Measurements from ENCODE around the gene TOPAZ1.

The TOPAZ1 gene

GRCh38 chr3:44326019-44326418 is 84.3 kb downstream of the TOPAZ1 start:
- H3K4me3 ChIP-seq: no peak overlapping the region
- no peaks in the 10 kb centered on the region for H3K9me3 ChIP-seq
- in situ Hi-C loops (cut with MboI; ENCODE audit: low sequenced_read_pairs): loop anchor here (25.0 kb wide), 1 partner anchor 436 kb away; the partner anchor contains the start of genes KIAA1143 and KIF15
- DNase-seq (ENCODE audit: low spot score in 2 of 2): no peak
- no peaks in the 10 kb centered on the region for H3K27me3 ChIP-seq (ENCODE audit: low read depth)
- H3K4me1 ChIP-seq: 0 out of 2 replicates have a peak, but pooled peaks cover 4% of the 10 kb centered on the region
- no peaks in the 10 kb centered on the region for H3K36me3 ChIP-seq (replicated peaks)

DNA sequence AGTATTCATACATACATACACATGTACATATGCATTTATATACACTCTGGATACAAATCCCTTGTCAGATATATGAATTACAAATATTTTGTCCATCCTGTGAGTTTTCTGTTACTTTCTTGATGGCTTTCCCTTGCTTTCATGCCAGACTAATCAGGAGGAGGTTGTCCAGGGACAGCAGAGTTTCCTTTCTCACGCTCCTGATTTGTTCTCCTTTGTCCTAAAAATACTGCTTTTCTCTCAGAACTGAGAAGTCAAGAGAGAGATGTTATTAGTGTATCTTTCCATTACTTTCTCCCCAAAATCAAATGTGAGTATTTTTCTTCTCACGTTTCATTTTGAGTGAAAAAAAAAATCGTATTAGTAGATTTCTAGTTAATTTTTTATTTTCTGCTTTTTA is 84.8 kb downstream of the TOPAZ1 start:
- no peaks in the 10 kb centered on the region for H3K36me3 ChIP-seq (replicated peaks)
- DNase-seq (ENCODE audit: low spot score in 2 of 2): no peak
- H3K4me1 ChIP-seq: 0 out of 2 replicates have a peak, but pooled peaks cover 4% of the 10 kb centered on the region
- H3K27me3 ChIP-seq (ENCODE audit: low read depth): no peaks in the 10 kb centered on the region
- no peaks in the 10 kb centered on the region for H3K9me3 ChIP-seq
- no peak overlapping the region for H3K4me3 ChIP-seq
- in situ Hi-C loops (cut with MboI; ENCODE audit: low sequenced_read_pairs): loop anchor here (25.0 kb wide), 1 partner anchor 436 kb away; the partner anchor contains the start of genes KIAA1143 and KIF15

GRCh38 chr3:44329946-44330345 is 88.3 kb downstream of the TOPAZ1 start:
- H3K9me3 ChIP-seq: no peaks in the 10 kb centered on the region
- H3K36me3 ChIP-seq (replicated peaks): no peaks in the 10 kb centered on the region
- H3K4me3 ChIP-seq: no peak overlapping the region
- no peaks in the 10 kb centered on the region for H3K27me3 ChIP-seq (ENCODE audit: low read depth)
- in situ Hi-C loops (cut with MboI; ENCODE audit: low sequenced_read_pairs): loop anchor here (25.0 kb wide), 1 partner anchor 432 kb away; the partner anchor contains the start of genes KIAA1143 and KIF15
- DNase-seq (ENCODE audit: low spot score in 2 of 2): no peak
- 0 out of 2 replicates have a peak, but pooled peaks cover 8% of the 10 kb centered on the region for H3K4me1 ChIP-seq

DNA sequence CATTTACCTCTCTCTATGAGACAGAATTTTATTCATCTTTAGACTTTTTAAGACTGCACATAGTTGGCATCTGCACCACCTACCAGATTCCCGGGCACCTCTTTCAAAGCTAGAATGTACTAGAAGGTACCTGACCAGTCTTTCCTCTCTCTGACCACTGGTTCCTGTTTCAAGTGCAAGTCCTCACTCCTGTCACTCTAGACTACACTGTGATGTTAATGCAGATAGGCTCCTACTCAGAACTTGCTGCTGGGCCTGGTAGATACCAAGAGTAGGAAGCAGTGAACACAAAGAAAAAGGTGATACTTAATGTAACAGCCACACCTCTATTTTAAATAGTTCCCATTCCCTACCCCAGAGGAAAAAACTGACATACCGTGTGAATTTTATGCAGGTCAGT is 88.8 kb downstream of the TOPAZ1 start:
- Histone ChIP-seq H3K27me3 (ENCODE audit: low read depth) (no peaks in the 10 kb centered on the region), H3K36me3 (replicated peaks) (no peaks in the 10 kb centered on the region), H3K9me3 (no peaks in the 10 kb centered on the region), H3K4me3 (no peak overlapping the region), H3K4me1 (0 out of 2 replicates have a peak, but pooled peaks cover 5% of the 10 kb centered on the region)
- in situ Hi-C loops (cut with MboI; ENCODE audit: low sequenced_read_pairs): loop anchor here (25.0 kb wide), 1 partner anchor 432 kb away; the partner anchor contains the start of genes KIAA1143 and KIF15
- DNase-seq (ENCODE audit: low spot score in 2 of 2): no peak

- no peak for DNase-seq (ENCODE audit: low spot score in 2 of 2)
- in situ Hi-C loops (cut with MboI; ENCODE audit: low sequenced_read_pairs): loop anchor here (25.0 kb wide), 1 partner anchor 428 kb away; the partner anchor contains the start of genes KIAA1143 and KIF15
- H3K27me3 ChIP-seq (ENCODE audit: low read depth): no peaks in the 10 kb centered on the region
- H3K4me3 ChIP-seq: no peak overlapping the region
- no peaks in the 10 kb centered on the region for H3K9me3 ChIP-seq
- peaks cover 11% of the 10 kb centered on the region for H3K4me1 ChIP-seq
- H3K36me3 ChIP-seq (replicated peaks): no peaks in the 10 kb centered on the region
These were observed 92.6 kb downstream of the TOPAZ1 start for GRCh38 chr3:44334326-44334725.

- H3K4me3 ChIP-seq: peak overlapping the region; percentile 63
- H3K36me3 ChIP-seq (replicated peaks): no peaks in the 10 kb centered on the region
- no peak for DNase-seq (ENCODE audit: low spot score in 2 of 2)
- in situ Hi-C loops (cut with MboI; ENCODE audit: low sequenced_read_pairs): loop anchor here (25.0 kb wide), 1 partner anchor 425 kb away; the partner anchor contains the start of genes KIAA1143 and KIF15
- H3K4me1 ChIP-seq: peaks cover 8% of the 10 kb centered on the region
- no peaks in the 10 kb centered on the region for H3K27me3 ChIP-seq (ENCODE audit: low read depth)
- no peaks in the 10 kb centered on the region for H3K9me3 ChIP-seq
These were observed 95.6 kb downstream of the TOPAZ1 start for GRCh38 chr3:44337248-44337785.

DNA sequence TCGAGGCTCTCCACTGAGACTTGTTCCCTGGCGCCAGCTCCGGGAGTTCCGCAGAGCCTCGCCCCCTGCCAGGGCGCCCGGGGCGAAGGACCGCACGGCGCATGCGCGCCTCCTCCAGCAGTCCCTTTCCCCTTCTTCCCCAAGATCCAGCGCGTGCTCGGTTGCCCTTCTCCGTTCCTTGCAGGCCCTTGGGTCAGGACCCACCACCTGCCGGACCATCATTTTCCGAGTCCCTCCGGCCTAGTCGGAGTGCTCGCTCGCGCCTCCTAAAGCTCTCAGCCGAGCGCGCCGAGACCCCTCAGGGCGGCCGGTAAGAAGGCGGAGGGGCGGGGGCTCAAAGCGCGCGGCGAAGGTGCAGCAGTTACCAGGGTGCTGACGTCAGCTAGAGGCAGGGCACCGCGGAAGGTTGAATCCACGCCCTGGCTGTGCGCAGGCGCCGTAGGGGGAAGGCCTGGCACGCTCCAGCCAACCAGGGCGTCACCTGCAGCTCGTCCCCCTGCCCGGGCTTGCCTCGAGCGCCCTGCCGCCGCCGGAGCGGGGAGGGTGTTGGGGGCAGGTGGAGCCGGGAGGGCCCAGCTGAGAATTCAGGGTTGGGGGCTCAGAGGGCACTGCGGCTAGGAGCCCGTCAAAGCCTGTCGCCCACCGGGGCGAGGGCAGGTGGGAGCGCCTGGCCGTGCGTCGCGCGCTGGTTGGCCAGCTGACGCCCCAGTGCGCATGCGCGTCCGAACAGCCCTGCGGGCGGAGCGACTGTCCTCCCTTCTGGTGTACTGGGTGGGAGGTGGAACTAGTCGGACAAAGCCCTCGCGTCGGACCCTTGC is 96.5 kb downstream of the TOPAZ1 start, which contains the start of gene TCAIM:
Gene TCAIM, plus strand, starts transcription at position 757 of the 818 bp plus-strand sequence. CDS start 16,017 bp downstream, outside the sequence.
- H3K36me3 ChIP-seq (replicated peaks): no peaks in the 10 kb centered on the region
- H3K4me3 ChIP-seq: peak within 1 kb of the TSS; percentile 63
- H3K27me3 ChIP-seq (ENCODE audit: low read depth): no peaks in the 10 kb centered on the region
- in situ Hi-C loops (cut with MboI; ENCODE audit: low sequenced_read_pairs): loop anchor here (25.0 kb wide), 1 partner anchor 424 kb away; the partner anchor contains the start of genes KIAA1143 and KIF15
- no peaks in the 10 kb centered on the region for H3K9me3 ChIP-seq
- H3K4me1 ChIP-seq: peaks cover 6% of the 10 kb centered on the region
- DNase-seq (ENCODE audit: low spot score in 2 of 2): peak; percentile 95 to 99

DNA sequence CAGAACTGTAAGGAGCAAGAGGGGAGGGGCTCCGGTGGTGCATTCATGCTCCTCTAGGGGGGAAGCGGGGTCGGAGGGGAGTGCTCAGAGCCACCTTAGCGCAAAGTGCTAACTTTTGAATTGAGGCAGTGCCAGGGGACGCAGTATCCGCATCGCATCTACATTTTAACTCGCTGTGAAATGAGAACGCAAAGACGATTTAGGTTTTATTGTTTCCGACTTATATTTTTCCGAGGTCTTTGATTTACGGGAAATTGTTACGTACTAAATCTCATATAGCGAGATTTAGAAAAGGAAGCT is 97.1 kb downstream of the TOPAZ1 start:
- in situ Hi-C loops (cut with MboI; ENCODE audit: low sequenced_read_pairs): loop anchor here (25.0 kb wide), 1 partner anchor 424 kb away; the partner anchor contains the start of genes KIAA1143 and KIF15
- no peaks in the 10 kb centered on the region for H3K36me3 ChIP-seq (replicated peaks)
- H3K27me3 ChIP-seq (ENCODE audit: low read depth): no peaks in the 10 kb centered on the region

GRCh38 chr3:44339181-44340057 is 97.7 kb downstream of the TOPAZ1 start:
- in situ Hi-C loops (cut with MboI; ENCODE audit: low sequenced_read_pairs): loop anchor here (25.0 kb wide), 1 partner anchor 423 kb away; the partner anchor contains the start of genes KIAA1143 and KIF15
- Histone ChIP-seq H3K4me3 (peak overlapping the region; percentile 63), H3K9me3 (no peaks in the 10 kb centered on the region), H3K4me1 (peaks cover 6% of the 10 kb centered on the region), H3K27me3 (ENCODE audit: low read depth) (no peaks in the 10 kb centered on the region), H3K36me3 (replicated peaks) (no peaks in the 10 kb centered on the region)
- no peak for DNase-seq (ENCODE audit: low spot score in 2 of 2)

More for the DNA sequence above, 97.1 kb downstream of the TOPAZ1 start:
- H3K4me1 ChIP-seq: peaks cover 6% of the 10 kb centered on the region
- no peak for DNase-seq (ENCODE audit: low spot score in 2 of 2)
- H3K9me3 ChIP-seq: no peaks in the 10 kb centered on the region
- peak overlapping the region; percentile 63 for H3K4me3 ChIP-seq

GRCh38 chr3:44340058-44340395 is 98.3 kb downstream of the TOPAZ1 start:
- no peak for DNase-seq (ENCODE audit: low spot score in 2 of 2)
- Histone ChIP-seq H3K4me3 (no peak overlapping the region), H3K9me3 (no peaks in the 10 kb centered on the region), H3K36me3 (replicated peaks) (no peaks in the 10 kb centered on the region), H3K4me1 (peaks cover 6% of the 10 kb centered on the region), H3K27me3 (ENCODE audit: low read depth) (no peaks in the 10 kb centered on the region)
- in situ Hi-C loops (cut with MboI; ENCODE audit: low sequenced_read_pairs): loop anchor here (25.0 kb wide), 1 partner anchor 422 kb away; the partner anchor contains the start of genes KIAA1143 and KIF15

GRCh38 chr3:44342176-44342790 is 100.6 kb downstream of the TOPAZ1 start:
- Histone ChIP-seq H3K36me3 (replicated peaks) (no peaks in the 10 kb centered on the region), H3K4me1 (peaks cover 5% of the 10 kb centered on the region), H3K27me3 (ENCODE audit: low read depth) (no peaks in the 10 kb centered on the region), H3K4me3 (no peak overlapping the region), H3K9me3 (no peaks in the 10 kb centered on the region)
- no peak for DNase-seq (ENCODE audit: low spot score in 2 of 2)
- in situ Hi-C loops (cut with MboI; ENCODE audit: low sequenced_read_pairs): loop anchor here (25.0 kb wide), 1 partner anchor 420 kb away; the partner anchor contains the start of genes KIAA1143 and KIF15

GRCh38 chr3:44343421-44343820 is 101.7 kb downstream of the TOPAZ1 start:
- Histone ChIP-seq H3K9me3 (no peaks in the 10 kb centered on the region), H3K27me3 (ENCODE audit: low read depth) (no peaks in the 10 kb centered on the region), H3K4me3 (no peak overlapping the region), H3K36me3 (replicated peaks) (no peaks in the 10 kb centered on the region), H3K4me1 (no peaks in the 10 kb centered on the region; the same call in 1 of the 2 replicates)
- in situ Hi-C loops (cut with MboI; ENCODE audit: low sequenced_read_pairs): loop anchor here (25.0 kb wide), 1 partner anchor 419 kb away; the partner anchor contains the start of genes KIAA1143 and KIF15
- no peak for DNase-seq (ENCODE audit: low spot score in 2 of 2)

All from HAP-1 (cell line).